Fibroblast of skin of left quadriceps (primary cell): Measurements from ENCODE around the gene FRMD4A.

Source experiments
- DNase-seq, 2 experiments: peaks; one replicate each; pipeline ENCODE4 v3.0.0-alpha.2; 2013; ENCODE audit warnings: low read depth in 2 of 2

FRMD4A gene

GRCh38 chr10:13678101-13678843, 652.5 kb downstream of the FRMD4A start:
- DNase-seq: no peak

DNA sequence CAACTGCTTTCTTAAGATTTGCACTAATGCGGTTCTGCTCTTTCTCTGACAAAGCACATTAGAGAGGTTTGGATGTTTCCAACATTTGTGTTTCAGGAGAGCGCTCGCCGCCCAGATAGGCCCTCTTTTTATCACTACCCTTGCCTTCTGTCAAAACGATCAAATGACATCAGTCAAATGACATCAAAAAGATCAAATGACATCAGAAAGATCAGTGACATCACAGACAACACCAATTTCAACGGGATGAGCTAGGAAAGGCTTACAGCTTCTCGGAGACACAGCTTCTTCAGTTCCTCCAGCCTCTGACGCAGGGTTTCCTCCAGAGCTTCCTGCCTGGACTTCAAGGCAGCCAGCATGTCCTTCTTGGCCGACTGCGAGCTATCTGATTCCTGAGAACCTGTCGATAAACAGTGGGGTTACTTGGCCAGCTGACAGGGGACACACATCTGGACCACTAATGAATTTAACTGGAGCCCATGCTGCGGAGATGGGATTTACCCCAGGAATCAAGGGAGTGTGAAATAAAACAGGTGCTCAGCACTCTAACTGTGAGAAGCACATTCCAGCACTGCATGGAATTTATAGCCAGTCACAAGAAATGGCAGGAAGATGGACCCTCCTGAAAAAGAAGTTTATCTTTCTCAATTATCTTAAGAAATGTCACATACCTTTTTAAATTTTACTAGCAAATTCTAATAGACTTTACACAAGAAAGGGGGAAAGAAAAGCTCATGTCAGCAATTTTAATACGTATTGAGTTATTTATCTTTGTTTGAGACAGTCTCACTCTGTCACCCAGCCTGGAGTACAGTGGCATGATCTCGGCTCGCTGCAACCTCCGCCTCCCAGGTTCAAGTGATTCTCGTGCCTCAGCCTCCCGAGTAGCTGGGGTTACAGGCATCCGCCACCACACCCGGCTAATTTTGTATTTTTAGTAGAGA, 655.8 kb downstream of the FRMD4A start:
- no peak for DNase-seq

DNA sequence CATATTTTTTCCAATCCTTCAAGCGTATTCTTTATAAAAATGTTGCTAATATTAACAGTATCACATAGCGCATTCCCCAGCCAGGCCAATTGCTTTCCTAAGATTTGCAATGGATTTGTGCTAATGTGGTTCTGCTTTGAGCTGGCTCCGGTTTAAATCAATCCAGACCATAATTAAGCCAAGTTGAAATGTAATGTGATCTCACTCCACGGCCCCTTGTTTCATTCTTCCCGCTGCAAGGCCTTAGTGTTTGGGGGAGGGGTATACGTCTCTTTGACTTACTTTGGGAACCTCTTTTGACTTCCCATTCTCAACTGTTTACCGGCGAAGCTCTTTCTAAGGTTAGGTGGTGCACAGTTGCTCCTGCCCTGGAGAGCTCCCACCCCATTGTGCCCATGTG, 657.6 kb downstream of the FRMD4A start:
- DNase-seq: peak; percentile 54 to 60

GRCh38 chr10:13672548-13672947, 658.2 kb downstream of the FRMD4A start:
- no peak for DNase-seq

DNA sequence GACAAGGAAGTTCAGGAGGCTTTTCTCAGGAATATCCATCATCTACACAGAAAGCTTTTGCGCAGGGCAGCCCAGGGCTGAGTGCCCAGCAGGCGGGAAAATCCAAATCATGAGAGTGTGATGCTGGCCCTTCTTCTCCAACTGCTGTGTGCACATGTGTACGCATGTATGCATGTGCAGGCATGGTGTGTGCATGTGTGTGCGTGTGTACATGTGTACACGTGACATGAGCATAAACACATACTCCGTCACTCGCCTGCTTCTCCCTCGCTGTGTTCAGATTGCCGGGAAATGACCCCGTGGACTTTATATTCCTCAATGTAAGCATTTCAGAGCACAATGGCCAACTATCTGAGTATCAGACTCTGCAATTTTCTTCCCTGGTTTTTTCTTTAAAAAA, 658.8 kb downstream of the FRMD4A start:
- DNase-seq: no peak

- DNase-seq: no peak
Measured at GRCh38 chr10:13670311-13670710, 660.4 kb downstream of the FRMD4A start.

- DNase-seq: no peak
Measured at GRCh38 chr10:13669901-13670300, 660.8 kb downstream of the FRMD4A start.

- DNase-seq: no peak
Measured at GRCh38 chr10:13669182-13669855, 661.4 kb downstream of the FRMD4A start.

- DNase-seq: no peak
Measured at GRCh38 chr10:13668126-13668525, 662.6 kb downstream of the FRMD4A start.

DNA sequence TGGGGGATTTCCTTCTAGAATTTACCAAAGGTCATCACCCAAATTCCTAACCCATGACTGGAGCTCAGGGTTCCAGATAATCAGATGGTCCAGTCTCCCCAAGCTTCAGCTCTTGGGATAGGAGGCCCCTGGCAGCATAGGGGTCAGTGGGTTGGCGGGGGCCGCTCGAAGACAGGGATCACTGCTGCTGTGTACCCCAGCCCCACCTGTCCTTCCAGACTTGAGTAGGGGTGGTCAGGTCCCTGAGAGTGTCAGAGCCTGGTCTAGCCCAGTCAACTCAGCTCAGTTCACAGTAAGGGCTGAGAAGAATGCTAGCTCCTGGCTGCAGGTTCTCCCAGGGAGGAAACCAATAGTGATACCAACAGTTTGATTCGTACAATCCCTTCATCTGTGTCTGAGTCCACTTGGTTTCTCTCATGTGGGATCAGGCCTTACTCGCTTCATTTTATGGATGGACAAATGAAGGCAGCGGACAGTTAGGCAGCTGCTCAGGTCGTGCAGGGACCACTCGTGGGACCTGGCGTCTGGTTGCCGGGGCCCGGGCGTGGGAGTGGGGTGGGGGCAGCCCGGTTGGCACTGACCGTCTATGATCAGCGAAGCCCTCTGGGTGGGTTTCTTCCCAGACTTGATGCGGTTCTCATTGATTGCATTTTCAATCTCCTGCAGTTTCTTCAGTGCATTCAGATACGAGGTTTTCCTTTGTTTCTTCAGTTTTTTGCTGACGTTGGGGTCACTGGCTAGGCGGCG, 665.0 kb downstream of the FRMD4A start:
- no peak for DNase-seq

DNA sequence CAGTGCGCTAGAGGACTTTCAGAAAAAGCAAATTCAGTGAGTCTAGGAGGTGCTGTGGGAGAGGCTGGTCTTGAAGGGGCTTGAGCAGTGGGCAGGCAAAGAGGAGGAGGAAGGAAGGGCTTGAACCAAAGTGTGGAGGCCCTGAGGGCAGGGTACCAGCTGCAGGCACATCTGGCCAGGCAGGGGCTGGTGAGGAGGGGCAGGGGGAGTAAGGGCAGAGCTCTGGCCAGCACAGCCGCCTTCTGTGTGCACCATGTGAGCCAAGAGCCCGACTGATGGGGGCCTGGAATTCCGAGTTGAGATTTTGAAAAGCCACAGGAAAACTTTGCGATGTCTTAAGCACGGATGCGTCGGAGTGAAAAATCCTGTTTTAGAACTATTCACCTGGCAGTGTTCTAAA, 669.5 kb downstream of the FRMD4A start:
- no peak for DNase-seq

DNA sequence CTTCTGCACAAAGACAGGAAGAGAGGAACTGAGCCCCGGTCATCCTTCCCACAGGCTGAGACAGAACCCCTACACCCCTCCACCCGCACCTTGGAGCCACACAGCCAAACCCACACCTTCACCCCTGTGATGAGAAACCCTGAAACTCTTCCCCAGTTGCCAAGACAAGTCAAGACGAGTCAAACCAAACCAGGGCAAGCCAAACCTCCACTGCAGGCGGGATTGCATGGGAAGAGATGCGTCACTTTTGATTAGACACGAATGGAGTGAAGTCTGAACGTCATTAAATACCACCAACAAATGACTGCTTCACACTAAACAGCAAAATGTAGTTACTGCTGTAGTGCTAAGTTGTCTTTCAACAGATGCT, 670.2 kb downstream of the FRMD4A start:
- peak in 1 of 2 experiments; percentile 38 for DNase-seq

DNA sequence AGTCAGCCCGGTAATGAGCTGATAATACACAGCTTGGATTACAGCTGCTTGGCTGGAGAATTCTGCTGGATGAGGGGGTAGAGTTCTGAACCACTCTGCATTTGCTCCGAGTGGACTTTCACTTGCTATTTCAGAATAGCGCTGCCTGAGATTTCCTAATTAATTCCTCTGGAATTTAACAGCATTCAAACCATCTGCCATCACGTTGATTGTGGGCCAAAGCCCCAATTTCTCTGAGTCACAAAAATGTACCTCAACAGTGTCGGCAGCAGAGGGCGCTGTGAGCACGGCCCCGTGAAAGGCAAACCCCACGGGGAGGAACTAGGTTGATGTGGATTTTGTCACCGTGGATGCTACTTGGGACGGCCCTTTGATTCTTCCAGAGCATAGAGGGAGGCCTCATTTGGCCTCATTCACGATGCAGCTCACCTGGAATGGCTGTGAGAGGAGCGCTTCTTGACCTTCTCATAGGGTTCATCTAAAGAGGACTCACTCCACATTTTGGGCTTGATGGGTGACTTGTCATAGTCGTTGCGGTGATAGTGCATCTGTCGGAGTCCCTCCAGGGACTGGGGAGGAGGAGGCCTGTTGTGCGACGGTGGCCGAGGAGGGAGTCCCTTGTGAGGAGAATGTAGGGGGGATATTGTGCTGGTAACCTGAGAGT, 670.7 kb downstream of the FRMD4A start:
- DNase-seq: peak; percentile 55 to 57

DNA sequence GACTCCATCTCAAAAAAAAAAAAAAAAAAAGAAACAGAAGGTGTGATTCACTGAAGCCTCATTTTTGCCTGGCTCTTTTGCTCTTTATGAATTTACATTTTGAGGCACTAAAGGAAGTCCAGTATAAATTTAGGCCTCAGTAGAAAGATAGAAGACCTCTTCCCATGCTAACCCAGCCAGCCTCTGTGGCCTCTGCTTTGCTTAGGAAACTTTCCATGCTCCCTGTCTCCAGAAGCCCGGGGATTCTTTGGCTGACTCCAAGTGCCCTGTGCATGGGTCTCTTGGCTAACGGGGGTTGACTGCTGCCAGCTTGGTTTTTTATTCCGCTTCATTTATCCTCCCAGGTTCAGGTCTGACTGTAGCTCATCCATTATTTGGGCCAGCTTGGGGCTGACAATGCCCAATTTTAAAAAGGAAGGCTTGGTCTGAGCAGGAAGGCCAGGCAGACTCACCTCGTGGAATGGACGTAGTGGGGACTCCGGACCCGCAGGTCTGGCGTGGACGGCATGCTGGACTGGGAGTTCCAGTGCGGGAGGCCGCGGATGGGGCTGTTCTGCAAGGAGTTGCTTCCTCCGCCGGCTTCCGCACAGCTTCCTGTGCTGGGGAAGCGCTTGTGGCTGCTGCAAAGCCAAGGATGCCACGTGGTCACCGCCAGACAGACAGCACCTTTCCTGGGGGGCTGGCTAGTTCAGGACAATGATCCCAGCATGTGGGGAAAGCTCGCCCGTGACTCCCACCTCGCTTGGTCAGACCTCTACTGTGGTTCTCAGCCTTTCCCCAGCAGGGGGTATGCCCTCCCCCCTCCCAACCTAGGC, 671.6 kb downstream of the FRMD4A start:
- no peak for DNase-seq

- DNase-seq: no peak
Measured at GRCh38 chr10:13658264-13658663, 672.5 kb downstream of the FRMD4A start.

GRCh38 chr10:13657101-13657680, 673.5 kb downstream of the FRMD4A start:
- DNase-seq: no peak

- no peak for DNase-seq
Measured at GRCh38 chr10:13656337-13657100, 674.2 kb downstream of the FRMD4A start.

DNA sequence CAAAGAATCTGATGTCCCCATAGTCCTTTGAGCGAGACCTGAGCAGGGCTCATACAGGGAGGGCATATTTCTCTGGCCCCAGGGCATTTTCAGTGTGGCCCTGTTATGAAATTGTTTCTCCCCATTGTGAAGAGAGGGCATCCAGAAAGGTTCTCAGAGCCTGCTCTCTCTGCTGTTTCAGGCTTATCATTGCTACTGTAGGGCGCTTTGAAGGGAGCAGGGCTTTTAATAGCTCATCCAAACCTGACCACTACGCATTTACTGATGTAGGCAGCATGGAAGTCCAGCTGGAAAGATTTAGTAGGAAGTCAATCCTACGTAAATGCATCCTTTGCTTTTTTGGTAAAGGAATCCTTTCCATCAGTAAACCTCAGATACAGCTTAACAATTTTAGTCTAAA, 675.9 kb downstream of the FRMD4A start:
- DNase-seq: no peak
